ENCODE results near the gene WBP2. TPM values are rescaled to one million over a fixed set of nuclear protein-coding genes. Genes with fewer than 3 reads are reported as not detected.

The WBP2 gene
- polyA plus RNA-seq, 3 donors: 62.4 to 93.3 (median 67.9) TPM

GRCh38 chr17:75810216-75810615 is 44.9 kb downstream of the WBP2 start:
- H3K9me3 Mint-ChIP-seq: peaks cover 0 to 2% (median 0%) of the 10 kb centered on the region in 7 donors
- no peaks in the 10 kb centered on the region for H3K4me1 ChIP-seq (ENCODE audit: control insufficient read depth in 1 of 2, insufficient read depth in 2 of 2, low read length in 2 of 2)
- H3K27me3 ChIP-seq (ENCODE audit: control insufficient read depth in 2 of 2, insufficient read depth in 2 of 2, low read length in 2 of 2): no peaks in the 10 kb centered on the region
- H3K4me2 ChIP-seq (replicated peaks; ENCODE audit: extremely low read depth, low read length, poor library complexity, severe bottlenecking): no peak overlapping the region
- H3K4me3 ChIP-seq (replicated peaks in 1 of 3; ENCODE audit: low read depth in 2 of 3, low read length in 3 of 3): no peak overlapping the region
- H3K27ac ChIP-seq (ENCODE audit: low read depth in 1 of 2, low read length in 2 of 2): no peak overlapping the region
- peaks cover 0 to 3% (median 0%) of the 10 kb centered on the region in 3 donors for H3K27me3 Mint-ChIP-seq (ENCODE audit: low read depth in 3 of 3)
- no peaks in the 10 kb centered on the region for H3K9me3 ChIP-seq (replicated peaks in 1 of 2; ENCODE audit: control insufficient read depth in 1 of 2, insufficient read depth in 1 of 2, low read length in 2 of 2)
- no peak overlapping the region for H3K27ac Mint-ChIP-seq
- H4K20me1 ChIP-seq (ENCODE audit: insufficient read depth, low read length): no peaks in the 10 kb centered on the region
- H3K9ac ChIP-seq (ENCODE audit: insufficient read depth, low read length, poor library complexity, severe bottlenecking): no peak overlapping the region
- no peak overlapping the region for H3K4me3 Mint-ChIP-seq
- peaks cover 8% of the 10 kb centered on the region for H3K79me2 ChIP-seq (ENCODE audit: insufficient read depth, low read length)
- H3K36me3 ChIP-seq (replicated peaks in 1 of 2; ENCODE audit: control insufficient read depth in 1 of 2, insufficient read depth in 2 of 2, low read length in 2 of 2): peaks cover 42 to 62% of the 10 kb centered on the region in 2 donors
- 100% methylated on average over 2 of the region's 5 CpGs for WGBS (ENCODE audit: insufficient coverage)
- intact Hi-C loops (cut with micrococcal nuclease): no loop called here
- no peak for DNase-seq
- H2AFZ ChIP-seq (ENCODE audit: insufficient read depth, low read depth, low read length, poor library complexity, severe bottlenecking): no peak overlapping the region
- no peak for TF ChIP-seq CTCF (IDR thresholded peaks at IDR 0.05)
- no peaks in the 10 kb centered on the region for H3K4me1 Mint-ChIP-seq
- H3K36me3 Mint-ChIP-seq: peaks cover 33 to 53% of the 10 kb centered on the region in 2 donors

GRCh38 chr17:75809631-75810111 is 45.5 kb downstream of the WBP2 start:
- no peak for TF ChIP-seq CTCF (IDR thresholded peaks at IDR 0.05)
- peaks cover 37 to 56% of the 10 kb centered on the region in 2 donors for H3K36me3 ChIP-seq (replicated peaks in 1 of 2; ENCODE audit: control insufficient read depth in 1 of 2, insufficient read depth in 2 of 2, low read length in 2 of 2)
- H3K27me3 ChIP-seq (ENCODE audit: control insufficient read depth in 2 of 2, insufficient read depth in 2 of 2, low read length in 2 of 2): no peaks in the 10 kb centered on the region
- H3K9ac ChIP-seq (ENCODE audit: insufficient read depth, low read length, poor library complexity, severe bottlenecking): no peak overlapping the region
- H3K9me3 ChIP-seq (replicated peaks in 1 of 2; ENCODE audit: control insufficient read depth in 1 of 2, insufficient read depth in 1 of 2, low read length in 2 of 2): no peaks in the 10 kb centered on the region
- peaks cover 32 to 49% of the 10 kb centered on the region in 2 donors for H3K36me3 Mint-ChIP-seq
- H3K4me1 ChIP-seq (ENCODE audit: control insufficient read depth in 1 of 2, insufficient read depth in 2 of 2, low read length in 2 of 2): no peaks in the 10 kb centered on the region
- no peak overlapping the region for H3K4me2 ChIP-seq (replicated peaks; ENCODE audit: extremely low read depth, low read length, poor library complexity, severe bottlenecking)
- no peaks in the 10 kb centered on the region for H4K20me1 ChIP-seq (ENCODE audit: insufficient read depth, low read length)
- peaks cover 0 to 2% (median 0%) of the 10 kb centered on the region in 7 donors for H3K9me3 Mint-ChIP-seq
- no peak overlapping the region for H3K27ac ChIP-seq (ENCODE audit: low read depth in 1 of 2, low read length in 2 of 2)
- H2AFZ ChIP-seq (ENCODE audit: insufficient read depth, low read depth, low read length, poor library complexity, severe bottlenecking): no peak overlapping the region
- intact Hi-C loops (cut with micrococcal nuclease): no loop called here
- H3K27ac Mint-ChIP-seq: no peak overlapping the region
- no peak overlapping the region for H3K4me3 Mint-ChIP-seq
- H3K79me2 ChIP-seq (ENCODE audit: insufficient read depth, low read length): peaks cover 9% of the 10 kb centered on the region
- H3K4me3 ChIP-seq (replicated peaks in 1 of 3; ENCODE audit: low read depth in 2 of 3, low read length in 3 of 3): no peak overlapping the region
- H3K4me1 Mint-ChIP-seq: no peaks in the 10 kb centered on the region
- 98% methylated on average over 23 of the region's 24 CpGs for WGBS (ENCODE audit: insufficient coverage)
- peaks cover 0 to 3% (median 0%) of the 10 kb centered on the region in 3 donors for H3K27me3 Mint-ChIP-seq (ENCODE audit: low read depth in 3 of 3)
- DNase-seq: no peak

Measured in CD14-positive monocyte (primary cell).